Smooth muscle cell (in vitro differentiated cells): Measurements from ENCODE around the gene PRKAR2A. TPM values are rescaled to one million over a fixed set of nuclear protein-coding genes. Genes with fewer than 3 reads are reported as not detected.

Experiments
- DNase-seq: peaks from one replicate; lab custom pipeline; 2025; ENCODE audit not compliant: unreplicated experiment; lab: John Stamatoyannopoulos, UW
- H2AFZ ChIP-seq: fragments of 200-600 bp; sonication (generic); 2 replicates; pipeline ENCODE4 v1.6.0; 2016; ENCODE audit warnings: antibody characterized with exemption, low read depth, mild to moderate bottlenecking
- H3F3A ChIP-seq: fragments of 200-600 bp; sonication (generic); 2 replicates; pipeline ENCODE4 v1.6.0; 2017; ENCODE audit warnings: antibody characterized with exemption, low read depth
- H3K27ac ChIP-seq: fragments of 200-600 bp; sonication (generic); 2 replicates; pipeline ENCODE4 v1.5.1; 2016; ENCODE audit warnings: low read depth, mild to moderate bottlenecking
- H3K27me3 ChIP-seq: fragments of 200-600 bp; sonication (generic); 2 replicates; pipeline ENCODE4 v1.6.1; 2016; ENCODE audit warnings: low read depth, mild to moderate bottlenecking
- H3K36me3 ChIP-seq: fragments of 200-600 bp; sonication (generic); 2 replicates; pipeline ENCODE4 v1.5.1; 2016; ENCODE audit warnings: low read depth
- H3K4me1 ChIP-seq: fragments of 200-600 bp; sonication (generic); 2 replicates; pipeline ENCODE4 v1.5.1; 2016; ENCODE audit warnings: low read depth
- H3K4me2 ChIP-seq: fragments of 200-600 bp; sonication (generic); 2 replicates; pipeline ENCODE4 v1.6.0; 2016; ENCODE audit warnings: mild to moderate bottlenecking
- H3K4me3 ChIP-seq: fragments of 200-600 bp; sonication (generic); 2 replicates; pipeline ENCODE4 v1.5.1; 2016; ENCODE audit warnings: mild to moderate bottlenecking
- H3K79me2 ChIP-seq: fragments of 200-600 bp; sonication (generic); 2 replicates; pipeline ENCODE4 v1.6.0; 2016; ENCODE audit warnings: low read depth, mild to moderate bottlenecking
- H3K9ac ChIP-seq: fragments of 200-600 bp; sonication (generic); 2 replicates; pipeline ENCODE4 v1.6.0; 2016; ENCODE audit warnings: low read depth
- H3K9me3 ChIP-seq: fragments of 200-600 bp; sonication (generic); replicated peaks from 2 replicates; pipeline ENCODE4 v1.5.1; 2016; ENCODE audit warnings: low read depth
- H4K20me1 ChIP-seq: fragments of 200-600 bp; sonication (generic); 2 replicates; pipeline ENCODE4 v1.6.0; 2016; ENCODE audit warnings: low read depth
- CTCF ChIP-seq: fragments of 200-600 bp; sonication (generic); IDR thresholded peaks from 2 replicates; pipeline ENCODE4 v1.5.1; 2017; ENCODE audit warnings: borderline replicate concordance, mild to moderate bottlenecking, antibody characterized with exemption; ENCODE audit not compliant: insufficient read depth, poor library complexity, severe bottlenecking
- WGBS: methylation state at CpG from one replicate; pipeline ENCODE4 v1.1.7; 2016; ENCODE audit warnings: low lambda C conversion rate; 5-methylcytosine and 5-hydroxymethylcytosine counted together
- polyA plus RNA-seq: library from polyadenylated mRNA; unstranded; fragments of >200 nt; fragmentation: Nextera tagmentation; extraction: Ambion mirVana; gene quantifications from 2 replicates; pipeline ENCODE4 v1.2.1, GENCODE V29; 2016
- total RNA-seq: library from RNA; depleted of rRNA; stranded (reverse); fragments of >200 nt; gene quantifications from 2 replicates; pipeline ENCODE4 v1.2.3, GENCODE V29; 2014

Gene PRKAR2A
- total and polyA plus RNA-seq, 2 experiments from 2014 or later: 13.5 to 36.7 TPM

- no peak overlapping the region for H2AFZ ChIP-seq
- H3K9ac ChIP-seq: no peak overlapping the region
- H3K4me2 ChIP-seq: no peak overlapping the region
- WGBS: 100% methylated on average over 4 of the region's 4 CpGs
- H3K4me1 ChIP-seq: no peaks in the 10 kb centered on the region
- H3K9me3 ChIP-seq: no peaks in the 10 kb centered on the region
- DNase-seq: no peak
- no peaks in the 10 kb centered on the region for H3K79me2 ChIP-seq
- TF ChIP-seq CTCF: no peak
- H3K27ac ChIP-seq: no peak overlapping the region
- H3K27me3 ChIP-seq: no peaks in the 10 kb centered on the region
- H4K20me1 ChIP-seq: no peaks in the 10 kb centered on the region
- no peak overlapping the region for H3K4me3 ChIP-seq
- H3K36me3 ChIP-seq: peaks cover 7% of the 10 kb centered on the region
- H3F3A ChIP-seq: no peaks in the 10 kb centered on the region
Observed at GRCh38 chr3:48759071-48759470, 88.6 kb downstream of the PRKAR2A start.

GRCh38 chr3:48756640-48757039, 91.0 kb downstream of the PRKAR2A start:
- no peak for DNase-seq
- H3F3A ChIP-seq: no peaks in the 10 kb centered on the region
- no peak overlapping the region for H2AFZ ChIP-seq
- H3K4me3 ChIP-seq: no peak overlapping the region
- no peaks in the 10 kb centered on the region for H4K20me1 ChIP-seq
- no peak overlapping the region for H3K9ac ChIP-seq
- no peaks in the 10 kb centered on the region for H3K4me1 ChIP-seq
- H3K4me2 ChIP-seq: no peak overlapping the region
- no peaks in the 10 kb centered on the region for H3K36me3 ChIP-seq
- WGBS: 85% methylated on average over 5 of the region's 5 CpGs
- H3K79me2 ChIP-seq: no peaks in the 10 kb centered on the region
- no peak for TF ChIP-seq CTCF
- H3K27ac ChIP-seq: no peak overlapping the region
- no peaks in the 10 kb centered on the region for H3K27me3 ChIP-seq
- no peaks in the 10 kb centered on the region for H3K9me3 ChIP-seq

GRCh38 chr3:48750856-48751255, 96.8 kb downstream of the PRKAR2A start:
- H2AFZ ChIP-seq: no peak overlapping the region
- H3K27ac ChIP-seq: no peak overlapping the region
- no peak for TF ChIP-seq CTCF
- H3K36me3 ChIP-seq: no peaks in the 10 kb centered on the region
- H3K27me3 ChIP-seq: no peaks in the 10 kb centered on the region
- no peak overlapping the region for H3K9ac ChIP-seq
- no peaks in the 10 kb centered on the region for H3F3A ChIP-seq
- H3K4me2 ChIP-seq: no peak overlapping the region
- H3K4me3 ChIP-seq: no peak overlapping the region
- no peaks in the 10 kb centered on the region for H4K20me1 ChIP-seq
- DNase-seq: no peak
- no peaks in the 10 kb centered on the region for H3K4me1 ChIP-seq
- no peaks in the 10 kb centered on the region for H3K9me3 ChIP-seq
- H3K79me2 ChIP-seq: no peaks in the 10 kb centered on the region
- 91% methylated on average over 1 of the region's 1 CpG for WGBS

- Histone ChIP-seq H3K27me3 (no peaks in the 10 kb centered on the region), H3K9me3 (no peaks in the 10 kb centered on the region), H3K27ac (no peak overlapping the region), H3K4me2 (no peak overlapping the region), H3K4me3 (no peak overlapping the region), H4K20me1 (no peaks in the 10 kb centered on the region), H3K36me3 (no peaks in the 10 kb centered on the region), H3K4me1 (no peaks in the 10 kb centered on the region), H3K79me2 (no peaks in the 10 kb centered on the region), H2AFZ (no peak overlapping the region), H3K9ac (no peak overlapping the region), H3F3A (no peaks in the 10 kb centered on the region)
- no peak for DNase-seq
- no peak for TF ChIP-seq CTCF
- 69% methylated on average over 3 of the region's 3 CpGs for WGBS
Observed at GRCh38 chr3:48748754-48749153, 98.9 kb downstream of the PRKAR2A start.
